Upper lobe of right lung (tissue), 1 donor: ENCODE measurements around the gene CARD10. TPM values are rescaled to one million over a fixed set of nuclear protein-coding genes. Genes with fewer than 3 reads are reported as not detected.

Source experiments
- ATAC-seq: fragments of 200-7000 bp; cut with Tn5 transposase; one replicate; pipeline ENCODE4 v1.9.1; 2020; ENCODE audit warnings: mild to moderate bottlenecking, moderate library complexity
- DNase-seq: peaks from one replicate; pipeline ENCODE4 v3.0.0-alpha.2; 2020
- H3K27ac ChIP-seq: fragments of 200-600 bp; one replicate; pipeline ENCODE4 v1.8.0; 2022
- H3K27me3 ChIP-seq: fragments of 200-600 bp; one replicate; pipeline ENCODE4 v1.8.0; 2022; ENCODE audit warnings: mild to moderate bottlenecking
- H3K36me3 ChIP-seq: fragments of 200-600 bp; one replicate; pipeline ENCODE4 v1.8.0; 2022
- H3K4me1 ChIP-seq: fragments of 200-600 bp; one replicate; pipeline ENCODE4 v1.8.0; 2022
- H3K4me3 ChIP-seq: fragments of 200-600 bp; one replicate; pipeline ENCODE4 v1.8.0; 2022; ENCODE audit warnings: mild to moderate bottlenecking
- H3K9me3 ChIP-seq: fragments of 200-600 bp; one replicate; pipeline ENCODE4 v1.8.0; 2022
- CTCF ChIP-seq: fragments of 200-600 bp; IDR thresholded peaks from one replicate; pipeline ENCODE4 v1.8.0; 2022; ENCODE audit warnings: antibody characterized with exemption
- intact Hi-C: fragments of 100-400 bp; cut with DNase I; formaldehyde crosslinking; loops from one replicate; pipeline ENCODE4 v1.11.0; 2022
- total RNA-seq: library from RNA; stranded (reverse); fragmentation: NEBNext Ultra II Directional; extraction: Animal tissue kit (Norgen Biotek cat#: 25700); gene quantifications from one replicate; pipeline ENCODE4 v1.2.1, GENCODE V29; 2021
- donor health status: DM: no; HTN: yes; CAD: no; lungs with severe emphysema.

The CARD10 gene
- total RNA-seq, 1 donor from 2014 or later: 17.0 TPM

DNA sequence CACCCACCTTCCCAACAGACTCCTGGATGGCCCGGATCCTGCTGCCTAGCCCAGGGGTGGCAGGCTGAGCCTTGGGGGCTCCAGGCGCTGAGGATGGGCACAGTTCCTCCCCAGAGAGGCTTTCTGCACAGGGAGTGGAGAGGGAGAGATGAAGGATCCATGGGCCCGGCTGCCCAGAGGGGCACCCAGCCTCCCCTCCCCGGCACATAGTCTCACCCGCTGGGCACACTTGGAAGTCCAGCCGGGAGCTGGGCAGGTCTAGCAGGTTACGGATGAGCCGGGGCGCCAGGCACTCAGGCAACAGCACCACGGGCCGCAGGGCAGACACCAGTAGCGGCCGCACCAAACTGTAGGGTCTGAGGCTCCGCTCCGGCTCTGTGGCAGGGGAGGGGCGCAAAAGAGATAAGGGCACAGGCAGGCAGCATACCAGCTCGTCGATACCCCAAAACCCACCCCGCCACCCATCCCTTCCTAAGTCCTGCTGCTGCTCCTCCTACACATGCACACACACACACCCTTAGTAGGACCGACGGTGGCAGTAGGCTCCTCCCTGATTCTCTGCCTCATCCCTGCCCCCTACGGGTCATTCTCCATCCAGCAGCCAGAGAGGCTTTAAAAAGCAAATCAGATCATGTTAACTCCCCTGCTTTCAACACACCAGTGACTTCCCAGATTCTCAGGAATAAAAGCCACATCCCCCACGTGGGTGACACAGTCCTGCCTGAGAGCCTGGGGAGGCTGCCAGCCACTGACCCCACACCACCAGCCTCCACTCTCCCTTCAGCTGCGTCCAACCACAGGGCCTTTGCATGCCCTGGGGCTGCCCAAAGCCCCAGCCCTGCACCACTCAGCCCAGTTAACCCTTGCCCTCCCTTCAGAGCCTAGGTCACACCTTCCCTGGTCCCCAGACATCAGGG is 26.5 kb downstream of the CARD10 start:
- TF ChIP-seq CTCF: peak; percentile 33
- Histone ChIP-seq H3K4me3 (no peak overlapping the region), H3K27me3 (no peaks in the 10 kb centered on the region), H3K27ac (no peak overlapping the region), H3K36me3 (no peaks in the 10 kb centered on the region), H3K9me3 (no peaks in the 10 kb centered on the region), H3K4me1 (peaks cover 6% of the 10 kb centered on the region)
- DNase-seq (peak; percentile 63), ATAC-seq (peak; percentile 82)
- intact Hi-C loops: no loop called here

DNA sequence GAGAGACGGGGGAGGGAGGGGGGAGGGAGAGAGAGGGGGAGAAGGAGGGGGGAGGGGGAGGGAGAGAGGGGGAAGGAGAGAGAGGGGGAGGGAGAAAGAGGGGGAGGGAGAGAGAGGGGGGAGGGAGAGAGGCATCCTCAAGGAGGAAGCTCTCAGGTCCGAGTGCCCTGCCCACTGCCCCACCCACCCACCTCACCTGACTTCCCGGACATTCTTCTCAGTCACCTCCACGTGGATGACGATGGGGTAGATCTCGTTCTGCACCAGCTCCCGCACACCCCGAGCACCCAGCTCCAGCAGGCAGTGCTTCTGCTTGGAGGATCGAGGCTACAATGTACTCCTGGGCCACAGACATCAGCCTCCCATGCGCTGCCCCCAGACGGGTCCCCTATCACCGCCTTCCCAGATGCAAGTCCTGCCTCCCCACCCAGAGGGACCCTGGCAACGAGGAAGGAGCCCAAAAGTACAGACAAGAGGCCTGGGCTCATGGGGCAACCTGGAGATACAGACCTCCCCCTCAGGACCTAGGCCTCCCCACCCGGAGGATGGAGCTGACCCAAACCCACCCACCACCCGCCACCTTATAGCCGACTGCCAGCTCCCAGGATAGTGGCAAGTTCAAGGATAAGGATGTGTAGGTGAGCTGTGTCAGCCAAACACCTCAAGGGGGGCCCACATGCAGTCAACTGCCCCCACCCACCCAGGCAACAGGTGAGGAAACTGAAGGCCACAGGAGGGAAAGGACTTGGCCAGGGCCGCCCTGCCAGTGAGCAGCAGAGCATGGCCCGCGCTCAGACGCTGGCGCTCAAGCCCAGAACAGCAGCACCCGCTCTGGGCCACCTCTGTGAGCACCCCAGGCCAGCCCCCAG is 27.4 kb downstream of the CARD10 start:
- Histone ChIP-seq H3K4me3 (no peak overlapping the region), H3K9me3 (no peaks in the 10 kb centered on the region), H3K27ac (no peak overlapping the region), H3K36me3 (no peaks in the 10 kb centered on the region), H3K4me1 (peaks cover 11% of the 10 kb centered on the region), H3K27me3 (no peaks in the 10 kb centered on the region)
- intact Hi-C loops: no loop called here
- DNase-seq (peak; percentile 60), ATAC-seq (no peak)
- TF ChIP-seq CTCF: no peak

DNA sequence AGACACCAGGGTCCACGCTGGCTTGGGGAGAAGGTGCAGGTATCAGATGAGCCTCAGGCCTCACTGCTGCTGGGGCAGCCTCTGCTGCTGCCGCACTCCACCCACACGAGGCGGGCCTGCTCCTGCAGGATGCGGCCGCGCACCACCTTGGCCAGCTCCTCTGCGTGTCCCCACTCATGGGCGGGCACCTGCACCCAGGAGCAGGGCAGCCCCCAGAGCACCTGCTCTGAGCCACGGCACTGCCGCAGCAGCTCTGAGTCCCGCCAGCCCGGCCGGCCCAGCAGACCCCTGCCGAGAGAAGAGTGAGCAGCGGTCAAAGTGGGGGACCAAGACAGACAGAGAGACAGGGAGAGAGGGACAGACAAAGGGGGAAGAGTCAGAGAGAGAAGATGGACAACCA is 28.1 kb downstream of the CARD10 start:
- H3K36me3 ChIP-seq: no peaks in the 10 kb centered on the region
- H3K27me3 ChIP-seq: no peaks in the 10 kb centered on the region
- H3K27ac ChIP-seq: no peak overlapping the region
- H3K9me3 ChIP-seq: no peaks in the 10 kb centered on the region
- no peak for ATAC-seq
- intact Hi-C loops: no loop called here
- H3K4me1 ChIP-seq: peaks cover 16% of the 10 kb centered on the region
- DNase-seq: no peak
- TF ChIP-seq CTCF: no peak
- no peak overlapping the region for H3K4me3 ChIP-seq

- no peak for DNase-seq
- no peak overlapping the region for H3K4me3 ChIP-seq
- H3K9me3 ChIP-seq: no peaks in the 10 kb centered on the region
- H3K27me3 ChIP-seq: no peaks in the 10 kb centered on the region
- intact Hi-C loops: no loop called here
- no peak for ATAC-seq
- no peak for TF ChIP-seq CTCF
- H3K36me3 ChIP-seq: no peaks in the 10 kb centered on the region
- peaks cover 16% of the 10 kb centered on the region for H3K4me1 ChIP-seq
- no peak overlapping the region for H3K27ac ChIP-seq
These were observed 29.2 kb downstream of the CARD10 start for GRCh38 chr22:37489983-37490382.

GRCh38 chr22:37488337-37489135 is 30.7 kb downstream of the CARD10 start:
- H3K9me3 ChIP-seq: no peaks in the 10 kb centered on the region
- no peak for TF ChIP-seq CTCF
- H3K4me1 ChIP-seq: peaks cover 21% of the 10 kb centered on the region
- no peaks in the 10 kb centered on the region for H3K36me3 ChIP-seq
- H3K4me3 ChIP-seq: no peak overlapping the region
- no peaks in the 10 kb centered on the region for H3K27me3 ChIP-seq
- no peak overlapping the region for H3K27ac ChIP-seq
- intact Hi-C loops: no loop called here
- DNase-seq (no peak), ATAC-seq (no peak)
